Muscle of leg (tissue), 11 donors: Measurements from ENCODE around the gene JMY. TPM values are rescaled to one million over a fixed set of nuclear protein-coding genes. Genes with fewer than 3 reads are reported as not detected.

Experiments used
- DNase-seq: peaks from one replicate; pipeline ENCODE4 v3.0.0; 2013
- H3K27ac ChIP-seq: one replicate; pipeline ENCODE4 v1.5.1; 2013; ENCODE audit warnings: mild to moderate bottlenecking, low read length, control low read depth
- H3K27me3 ChIP-seq: one replicate; pipeline ENCODE4 v1.6.1; 2013; ENCODE audit warnings: low read length; ENCODE audit not compliant: control insufficient read depth, insufficient read depth
- H3K36me3 ChIP-seq: one replicate; pipeline ENCODE4 v1.6.1; 2013; ENCODE audit warnings: low read length; ENCODE audit not compliant: control insufficient read depth, insufficient read depth
- H3K4me1 ChIP-seq: one replicate; pipeline ENCODE4 v1.6.1; 2013; ENCODE audit warnings: low read length; ENCODE audit not compliant: control insufficient read depth, insufficient read depth
- H3K4me3 ChIP-seq: one replicate; pipeline ENCODE4 v1.5.1; 2013; ENCODE audit warnings: low read length, control low read depth
- H3K9me3 ChIP-seq: replicated peaks from 2 replicates; pipeline ENCODE4 v1.6.1; 2013; ENCODE audit warnings: low read depth, low read length; ENCODE audit not compliant: control insufficient read depth
- WGBS: methylation state at CpG from one replicate; pipeline ENCODE4 v1.1.5; 2013; ENCODE audit warnings: missing lambda C conversion rate; ENCODE audit not compliant: insufficient coverage; 5-methylcytosine and 5-hydroxymethylcytosine counted together
- polyA plus RNA-seq, 8 donors: library from polyadenylated mRNA; unstranded; fragments of 120-200 nt; gene quantifications; one replicate each; pipeline versions ENCODE4 v1.2.1 to v1.2.3, GENCODE V29; 2013; ENCODE audit warnings: inconsistent platforms in 1 of 8, low replicate concordance in 1 of 8; ENCODE audit not compliant: insufficient read length in 8 of 8, insufficient read depth in 1 of 8
- total RNA-seq: library from RNA; stranded (reverse); fragments of 120-200 nt; gene quantifications from one replicate; pipeline ENCODE4 v1.2.4, GENCODE V29; 2013

The JMY gene
- total and polyA plus RNA-seq, 9 donors: 8.0 to 14.5 (median 9.1) TPM

DNA sequence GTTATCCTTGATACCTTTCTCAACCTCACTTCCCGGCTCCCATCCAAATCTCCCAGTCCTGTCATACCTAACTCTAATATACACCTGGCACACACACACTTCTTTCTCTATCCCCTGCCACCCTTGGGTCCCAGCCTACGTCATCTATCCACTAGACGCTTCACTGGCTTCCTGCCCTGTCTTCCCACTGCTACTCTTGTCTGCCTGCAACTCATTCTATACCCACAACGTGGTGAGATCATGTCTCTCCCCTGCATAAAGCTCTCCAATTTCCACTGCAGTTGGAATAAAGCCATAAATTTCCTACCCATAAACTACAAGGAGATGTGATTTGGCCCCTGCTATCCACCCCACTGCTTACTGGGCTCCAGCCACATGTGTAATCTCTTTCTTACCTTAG is 93.5 kb downstream of the JMY start:
- no peak overlapping the region for H3K4me3 ChIP-seq
- no peaks in the 10 kb centered on the region for H3K4me1 ChIP-seq
- no peaks in the 10 kb centered on the region for H3K27me3 ChIP-seq
- H3K27ac ChIP-seq: no peak overlapping the region
- no peaks in the 10 kb centered on the region for H3K36me3 ChIP-seq
- no peaks in the 10 kb centered on the region for H3K9me3 ChIP-seq
- no peak for DNase-seq
- WGBS: 77% methylated on average over 4 of the region's 4 CpGs

DNA sequence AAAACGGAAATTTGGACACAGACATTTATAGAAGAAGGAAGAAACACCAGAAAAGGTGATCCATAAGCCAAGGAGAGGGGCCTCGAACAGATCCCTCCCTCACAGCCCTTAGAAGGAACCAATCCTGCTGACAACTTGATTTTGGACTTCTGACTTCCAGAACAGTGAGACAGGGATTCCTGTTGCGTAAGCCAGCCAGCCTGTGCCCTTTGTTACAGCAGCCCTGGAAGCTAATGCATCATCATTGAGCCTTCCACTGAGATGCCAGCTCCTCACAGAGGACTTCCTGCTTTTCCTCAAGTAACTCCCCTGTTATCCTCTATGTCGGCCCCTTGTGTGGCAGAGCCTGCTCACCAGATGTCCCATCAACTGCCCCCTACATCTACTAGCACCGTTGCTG is 94.1 kb downstream of the JMY start:
- no peaks in the 10 kb centered on the region for H3K9me3 ChIP-seq
- H3K27ac ChIP-seq: no peak overlapping the region
- no peaks in the 10 kb centered on the region for H3K4me1 ChIP-seq
- WGBS: 80% methylated on average over 3 of the region's 5 CpGs
- H3K4me3 ChIP-seq: no peak overlapping the region
- no peaks in the 10 kb centered on the region for H3K27me3 ChIP-seq
- no peak for DNase-seq
- H3K36me3 ChIP-seq: no peaks in the 10 kb centered on the region

DNA sequence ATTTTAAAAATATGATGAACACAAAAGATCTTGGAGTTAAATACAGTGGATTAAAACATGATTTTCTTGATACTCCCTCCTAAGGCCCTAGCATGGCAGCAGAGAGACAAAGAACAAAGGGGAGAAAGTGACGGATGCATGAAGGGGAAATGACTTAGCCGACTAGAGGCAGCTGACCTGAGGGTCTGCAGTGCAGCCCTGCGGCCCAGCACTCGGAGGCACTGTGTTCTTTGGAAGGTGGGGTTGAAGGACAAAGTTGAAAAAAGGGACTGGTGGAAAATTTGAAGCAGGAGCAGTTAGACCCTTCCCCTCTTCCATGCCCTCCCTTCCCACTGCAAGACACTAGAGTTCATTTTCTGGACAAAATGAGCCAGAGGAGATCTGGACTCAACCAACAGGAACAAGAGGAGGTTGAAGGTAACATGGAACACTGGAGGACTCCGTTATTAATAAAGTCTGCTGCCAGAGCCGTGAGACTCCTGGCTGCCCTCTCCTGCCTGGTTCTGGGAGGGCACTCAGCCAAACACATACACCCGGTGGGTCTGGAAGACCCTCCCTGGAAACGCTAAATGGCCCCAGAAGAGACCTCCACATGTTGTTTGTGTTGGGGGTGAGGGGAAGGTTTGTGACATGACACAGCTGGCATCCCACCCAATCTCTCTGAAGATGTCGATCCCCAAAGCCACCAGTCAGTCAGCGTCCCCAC is 98.1 kb downstream of the JMY start:
- Histone ChIP-seq H3K4me3 (no peak overlapping the region), H3K36me3 (no peaks in the 10 kb centered on the region), H3K27ac (no peak overlapping the region), H3K9me3 (no peaks in the 10 kb centered on the region), H3K27me3 (no peaks in the 10 kb centered on the region), H3K4me1 (no peaks in the 10 kb centered on the region)
- no peak for DNase-seq
- WGBS: no CpG with 5 or more reads among the region's 10 CpGs

DNA sequence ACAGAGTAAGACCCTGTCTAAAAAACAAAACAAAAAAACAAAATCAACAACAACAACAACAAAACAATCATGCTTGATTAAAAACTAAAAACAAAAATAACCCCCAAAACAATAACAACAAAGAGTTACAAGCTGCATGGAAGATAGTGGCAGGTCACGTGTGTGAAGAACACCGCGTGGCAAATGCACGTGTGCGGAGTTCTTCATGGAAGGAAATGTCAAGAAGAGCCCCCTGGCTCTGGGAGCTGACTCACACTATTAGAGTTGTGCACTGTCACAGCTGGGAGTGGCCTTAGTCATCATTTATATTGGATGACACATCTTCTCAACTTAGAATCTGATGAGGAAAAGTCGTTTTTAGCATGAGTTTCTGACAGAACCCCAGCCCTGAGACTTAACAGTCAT is 110.5 kb downstream of the JMY start:
- 86% methylated on average over 6 of the region's 6 CpGs for WGBS
- Histone ChIP-seq H3K36me3 (no peaks in the 10 kb centered on the region), H3K4me3 (no peak overlapping the region), H3K4me1 (no peaks in the 10 kb centered on the region), H3K27me3 (no peaks in the 10 kb centered on the region), H3K9me3 (no peaks in the 10 kb centered on the region), H3K27ac (no peak overlapping the region)
- DNase-seq: no peak

DNA sequence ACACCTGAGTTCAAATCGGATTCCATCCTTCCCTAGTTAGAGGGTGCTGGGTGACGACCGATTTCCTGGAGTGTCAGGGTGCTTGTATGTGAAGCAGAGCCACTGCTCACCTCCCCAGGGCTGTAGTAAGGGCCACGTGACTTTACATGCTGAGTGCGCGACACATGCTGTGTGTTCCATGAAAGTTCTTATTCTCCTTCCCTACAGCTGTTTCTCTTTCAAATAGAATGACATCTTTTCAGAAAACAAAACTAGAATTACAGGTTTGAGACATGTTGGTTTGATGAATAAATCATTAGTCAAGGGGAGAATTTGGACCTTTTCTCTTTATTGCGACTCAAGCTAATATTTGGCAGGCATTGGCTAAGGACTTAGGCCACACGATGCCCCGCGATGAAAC is 113.1 kb downstream of the JMY start:
- Histone ChIP-seq H3K4me3 (no peak overlapping the region), H3K27me3 (no peaks in the 10 kb centered on the region), H3K36me3 (no peaks in the 10 kb centered on the region), H3K27ac (no peak overlapping the region), H3K4me1 (no peaks in the 10 kb centered on the region), H3K9me3 (no peaks in the 10 kb centered on the region)
- WGBS: 82% methylated on average over 4 of the region's 10 CpGs
- no peak for DNase-seq

DNA sequence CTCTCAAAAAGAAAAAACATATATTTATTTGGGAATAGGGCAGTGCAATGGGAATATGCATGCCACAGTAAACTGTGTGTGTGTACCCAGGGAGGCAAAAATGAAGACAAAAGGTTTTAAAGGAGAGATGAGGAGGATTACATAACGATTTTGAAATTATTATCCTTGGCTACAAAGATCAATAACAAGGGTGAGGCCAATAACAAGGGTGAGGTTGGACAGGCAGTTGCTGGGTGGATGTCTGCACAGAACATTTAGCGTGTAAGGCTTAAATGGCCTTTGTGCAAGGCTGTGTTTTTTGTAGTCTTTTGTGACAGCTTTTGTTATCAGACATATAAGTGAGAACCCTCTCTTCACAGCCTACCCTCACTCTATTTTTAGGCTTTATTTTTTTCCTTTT is 114.0 kb downstream of the JMY start:
- WGBS: no CpG with 5 or more reads among the region's 2 CpGs
- Histone ChIP-seq H3K9me3 (no peaks in the 10 kb centered on the region), H3K27ac (no peak overlapping the region), H3K4me3 (no peak overlapping the region), H3K27me3 (no peaks in the 10 kb centered on the region), H3K36me3 (no peaks in the 10 kb centered on the region), H3K4me1 (no peaks in the 10 kb centered on the region)
- no peak for DNase-seq

DNA sequence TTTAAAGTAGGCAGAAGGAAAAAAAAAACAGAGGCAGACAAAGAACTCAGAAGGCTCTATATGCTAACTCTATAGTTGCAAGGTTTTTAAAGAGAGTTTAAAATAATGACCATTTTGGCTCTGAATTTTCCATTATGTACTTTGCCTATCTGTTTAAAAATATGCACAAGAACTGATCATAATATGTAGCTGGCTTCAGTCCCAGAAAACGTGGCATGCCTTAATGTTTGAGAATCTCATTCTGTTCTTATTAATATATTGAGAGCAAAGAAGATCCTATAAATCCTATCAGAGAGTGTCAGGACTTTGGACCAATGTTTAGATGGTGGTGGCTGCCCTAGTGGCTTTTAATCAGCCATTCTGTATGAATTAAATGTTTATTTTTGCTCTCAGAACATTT is 121.5 kb downstream of the JMY start:
- WGBS: no CpG with 5 or more reads among the region's 1 CpG
- Histone ChIP-seq H3K4me3 (no peak overlapping the region), H3K4me1 (no peaks in the 10 kb centered on the region), H3K27ac (no peak overlapping the region), H3K36me3 (no peaks in the 10 kb centered on the region), H3K27me3 (no peaks in the 10 kb centered on the region), H3K9me3 (no peaks in the 10 kb centered on the region)
- DNase-seq: peak; percentile 42

Other genes starting within 250 kb of the JMY start
- gene DMGDH, start 166.5 kb upstream of the JMY start, total RNA-seq: 2.0 TPM
- gene DMGDH, start 166.5 kb upstream of the JMY start, polyA plus RNA-seq: 1 to 10 TPM; 1.4 to 2.9 (median 2.2) TPM
- 2.7 TPM for gene BHMT2, start 166.4 kb upstream of the JMY start, total RNA-seq
- gene BHMT2, start 166.4 kb upstream of the JMY start, polyA plus RNA-seq: 1 to 10 TPM; 2.0 to 5.8 (median 2.6) TPM
- 0.09 TPM for gene BHMT, start 124.3 kb upstream of the JMY start, total RNA-seq
- under 1 TPM in 7 of 8 donors, not detected in 1; 0.15 to 0.60 (median 0.23) TPM for gene BHMT, start 124.3 kb upstream of the JMY start, polyA plus RNA-seq